ENCODE data around the gene EIF4E2.

- TF ChIP-seq POLR2A (IDR thresholded peaks at IDR 0.05), result no peak
- TF ChIP-seq, protein P1, sequence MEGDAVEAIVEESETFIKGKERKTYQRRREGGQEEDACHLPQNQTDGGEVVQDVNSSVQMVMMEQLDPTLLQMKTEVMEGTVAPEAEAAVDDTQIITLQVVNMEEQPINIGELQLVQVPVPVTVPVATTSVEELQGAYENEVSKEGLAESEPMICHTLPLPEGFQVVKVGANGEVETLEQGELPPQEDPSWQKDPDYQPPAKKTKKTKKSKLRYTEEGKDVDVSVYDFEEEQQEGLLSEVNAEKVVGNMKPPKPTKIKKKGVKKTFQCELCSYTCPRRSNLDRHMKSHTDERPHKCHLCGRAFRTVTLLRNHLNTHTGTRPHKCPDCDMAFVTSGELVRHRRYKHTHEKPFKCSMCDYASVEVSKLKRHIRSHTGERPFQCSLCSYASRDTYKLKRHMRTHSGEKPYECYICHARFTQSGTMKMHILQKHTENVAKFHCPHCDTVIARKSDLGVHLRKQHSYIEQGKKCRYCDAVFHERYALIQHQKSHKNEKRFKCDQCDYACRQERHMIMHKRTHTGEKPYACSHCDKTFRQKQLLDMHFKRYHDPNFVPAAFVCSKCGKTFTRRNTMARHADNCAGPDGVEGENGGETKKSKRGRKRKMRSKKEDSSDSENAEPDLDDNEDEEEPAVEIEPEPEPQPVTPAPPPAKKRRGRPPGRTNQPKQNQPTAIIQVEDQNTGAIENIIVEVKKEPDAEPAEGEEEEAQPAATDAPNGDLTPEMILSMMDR (IDR thresholded peaks at IDR 0.05), result no peak
- no peak for TF ChIP-seq POLR2AphosphoS5 (IDR thresholded peaks at IDR 0.05)
- no peak for TF ChIP-seq EP300 (IDR thresholded peaks at IDR 0.05)
These were observed 27.4 kb downstream of the EIF4E2 start for GRCh38 chr2:232577841-232578240.

Measured in stomach (tissue), 4 donors.